Bronchial epithelial cell (primary cell): ENCODE results near the gene IFRD1. TPM values are rescaled to one million over a fixed set of nuclear protein-coding genes. Genes with fewer than 3 reads are reported as not detected.

Experiments
- DNase-seq: peaks from one replicate; pipeline ENCODE4 v3.0.0-alpha.2; 2010; ENCODE audit warnings: low read depth
- FAIRE-seq: peaks from 2 replicates; lab custom pipeline; 2011; peaks lifted over from hg19 to GRCh38; lab: Jason Lieb, UNC
- H3K27me3 ChIP-seq: 2 replicates; pipeline ENCODE4 v1.5.1; 2011; ENCODE audit warnings: low read length; ENCODE audit not compliant: control insufficient read depth, insufficient read depth
- H3K36me3 ChIP-seq: 2 replicates; pipeline ENCODE4 v1.5.1; 2011; ENCODE audit warnings: low read length; ENCODE audit not compliant: control insufficient read depth, insufficient read depth
- H3K4me3 ChIP-seq: 2 replicates; pipeline ENCODE4 v1.5.1; 2011; ENCODE audit warnings: mild to moderate bottlenecking, low read depth, low read length, control low read depth
- CTCF ChIP-seq: IDR thresholded peaks from 2 replicates; pipeline ENCODE4 v1.5.1; 2011; ENCODE audit warnings: mild to moderate bottlenecking, moderate library complexity, low read length, control low read depth, inconsistent platforms; ENCODE audit not compliant: insufficient read depth, severe bottlenecking
- total RNA-seq: library from RNA; depleted of rRNA; stranded (reverse); fragments of >200 nt; gene quantifications from 2 replicates; pipeline ENCODE4 v1.2.1, GENCODE V29; 2014

The IFRD1 gene
- 92.1 and 145 TPM in 2 replicates for total RNA-seq

GRCh38 chr7:112449902-112450806 is at the start of gene IFRD1:
IFRD1 (plus strand) TSS chr7:112450460; CDS start chr7:112450689, 229 bp downstream.
- TF ChIP-seq CTCF = no peak
- FAIRE-seq (no peak), DNase-seq (peak; percentile 94)
- H3K4me3 ChIP-seq = peak within 1 kb of the TSS; percentile 97
- H3K27me3 ChIP-seq = no peaks in the 10 kb centered on the region
- H3K36me3 ChIP-seq = no peaks in the 10 kb centered on the region

- DNase-seq = no peak
- TF ChIP-seq CTCF = no peak
- no peak for FAIRE-seq
- H3K27me3 ChIP-seq = no peaks in the 10 kb centered on the region
- no peak overlapping the region for H3K4me3 ChIP-seq
- H3K36me3 ChIP-seq = no peaks in the 10 kb centered on the region
Observed at GRCh38 chr7:112404321-112404720, 45.9 kb upstream of the IFRD1 start.

GRCh38 chr7:112405286-112405685 is 45.0 kb upstream of the IFRD1 start:
- TF ChIP-seq CTCF = no peak
- FAIRE-seq = no peak
- no peaks in the 10 kb centered on the region for H3K36me3 ChIP-seq
- no peak overlapping the region for H3K4me3 ChIP-seq
- H3K27me3 ChIP-seq = peaks cover 1% of the 10 kb centered on the region
- no peak for DNase-seq

- TF ChIP-seq CTCF = no peak
- Histone ChIP-seq H3K4me3 (no peak overlapping the region), H3K27me3 (peaks cover 1% of the 10 kb centered on the region), H3K36me3 (no peaks in the 10 kb centered on the region)
- no peak for DNase-seq
- FAIRE-seq = no peak
Observed at GRCh38 chr7:112407261-112407660, 43.0 kb upstream of the IFRD1 start.

- no peak for TF ChIP-seq CTCF
- Histone ChIP-seq H3K36me3 (no peaks in the 10 kb centered on the region), H3K4me3 (no peak overlapping the region), H3K27me3 (peaks cover 3% of the 10 kb centered on the region)
- DNase-seq (no peak), FAIRE-seq (no peak)
Observed at GRCh38 chr7:112410092-112410491, 40.2 kb upstream of the IFRD1 start.
